ENCODE data around the gene PROP1. TPM values are rescaled to one million over a fixed set of nuclear protein-coding genes. Genes with fewer than 3 reads are reported as not detected.
"Not testable (repeated sequence)": the region's sequence is repeated elsewhere in the genome, so short reads cannot be mapped to it uniquely, and the experiment has no call there.

The PROP1 gene
- total RNA-seq = not detected

DNA sequence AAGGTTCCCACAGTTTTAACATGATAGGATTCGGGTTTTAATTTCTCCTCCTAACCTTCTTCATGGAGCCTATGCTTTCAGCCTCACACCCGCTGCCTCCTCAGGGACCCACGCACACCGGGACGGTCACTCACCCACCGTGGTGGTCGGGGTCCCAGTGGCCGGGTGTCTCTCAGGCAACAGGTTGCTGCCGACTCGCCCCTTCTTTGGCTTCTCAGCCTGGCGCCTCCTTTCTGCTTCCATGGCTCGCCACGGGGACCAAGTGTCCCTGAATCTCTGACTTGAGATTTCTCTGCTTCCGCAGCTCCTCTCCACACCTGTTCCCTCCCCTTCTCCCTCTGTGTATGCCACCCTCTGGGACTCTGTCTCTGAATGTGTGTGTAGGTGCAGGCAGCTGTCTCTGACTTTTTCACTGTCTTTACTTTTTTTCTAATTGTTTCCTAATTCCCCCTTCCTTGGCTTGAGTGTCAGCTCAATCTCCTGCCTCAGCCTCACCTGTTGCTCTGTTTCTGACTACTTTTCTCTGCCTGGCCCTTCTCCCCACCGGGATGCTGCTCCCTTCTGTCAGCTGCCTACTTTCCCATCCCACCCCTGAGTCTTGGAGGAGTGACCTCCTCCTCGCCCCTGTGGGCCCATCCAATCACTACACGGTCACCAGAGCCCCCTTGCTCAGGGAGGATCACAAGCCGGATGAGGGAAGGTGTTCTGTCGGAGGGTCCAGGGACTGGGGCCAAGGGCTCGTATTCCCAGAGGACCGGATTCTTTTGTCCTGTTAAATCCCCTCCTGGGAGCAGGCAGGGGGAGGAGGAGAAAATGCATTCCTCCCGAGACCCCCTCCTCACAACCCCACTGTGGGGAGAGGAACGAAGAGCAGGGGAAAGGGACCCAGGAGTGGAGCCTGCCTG lies at the start of gene PROP1:
PROP1 (minus strand) TSS at position 552 of the 905 bp plus-strand sequence; CDS start at position 243, 309 bp downstream.
- no peak within 1 kb of the TSS for H3K27ac Mint-ChIP-seq
- peaks cover 22% of the 10 kb centered on the region for H3K27me3 Mint-ChIP-seq
- no peak within 1 kb of the TSS for H3K4me3 Mint-ChIP-seq
- no peak for DNase-seq
- no peaks in the 10 kb centered on the region for H3K36me3 Mint-ChIP-seq
- H3K9me3 Mint-ChIP-seq = no peaks in the 10 kb centered on the region
- H3K4me1 Mint-ChIP-seq = no peaks in the 10 kb centered on the region

DNA sequence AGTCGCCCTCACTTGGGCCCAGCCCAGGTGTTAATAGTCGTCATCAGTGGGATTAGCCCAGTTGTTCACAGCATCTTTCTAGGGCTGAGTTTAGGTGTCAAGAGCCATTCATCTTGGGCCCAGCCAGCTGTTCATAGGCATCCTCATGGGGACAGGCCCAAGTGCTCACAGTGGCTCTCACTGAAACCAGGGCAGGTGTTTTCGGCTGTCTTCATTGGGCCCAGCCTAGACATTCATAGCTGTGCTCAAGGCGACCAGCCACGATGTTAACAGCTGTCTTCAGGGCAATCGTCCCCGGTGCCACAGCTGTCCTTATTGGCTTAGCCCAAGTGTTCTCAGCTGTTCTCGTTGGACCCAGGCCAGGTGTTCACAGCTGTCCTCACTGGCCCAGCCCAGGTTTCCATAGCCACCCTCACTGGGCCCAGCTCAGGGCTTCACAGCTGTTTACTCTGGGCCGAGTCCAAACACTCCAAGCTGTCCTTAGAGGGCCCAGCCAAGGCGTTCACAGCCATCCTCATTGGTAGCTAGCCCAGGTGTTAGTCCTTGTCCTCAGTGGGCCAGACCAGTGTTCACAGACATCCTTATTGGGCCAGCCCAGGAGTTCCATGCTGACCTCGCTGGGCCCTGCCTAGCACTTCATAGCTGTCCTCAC lies 23.5 kb upstream of the PROP1 start:
- H3K4me1 Mint-ChIP-seq, H3K27ac Mint-ChIP-seq, DNase-seq, H3K9me3 Mint-ChIP-seq, H3K4me3 Mint-ChIP-seq, H3K36me3 Mint-ChIP-seq, H3K27me3 Mint-ChIP-seq: not testable (repeated sequence)

DNA sequence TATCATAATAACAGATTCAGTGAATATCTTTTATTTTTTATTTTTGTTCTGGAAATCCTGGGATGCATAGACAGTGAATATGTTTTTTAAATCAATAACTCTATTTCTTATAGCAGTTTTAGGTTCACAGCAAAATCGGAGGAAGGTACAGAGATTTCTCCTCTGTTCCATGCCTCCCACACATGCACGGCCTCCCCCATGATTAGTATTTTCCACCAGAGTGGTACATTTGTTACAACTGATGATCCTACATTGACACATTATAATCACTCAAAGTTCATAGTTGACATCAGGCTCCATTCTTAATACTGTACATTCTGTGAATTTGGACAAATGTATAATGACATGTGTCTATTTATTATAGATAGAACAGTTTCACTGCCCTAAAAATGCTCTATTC lies 16.7 kb upstream of the PROP1 start:
- DNase-seq = peak; percentile 16
- H3K36me3 Mint-ChIP-seq, H3K4me3 Mint-ChIP-seq, H3K9me3 Mint-ChIP-seq, H3K27me3 Mint-ChIP-seq, H3K27ac Mint-ChIP-seq, H3K4me1 Mint-ChIP-seq: not testable (repeated sequence)

DNA sequence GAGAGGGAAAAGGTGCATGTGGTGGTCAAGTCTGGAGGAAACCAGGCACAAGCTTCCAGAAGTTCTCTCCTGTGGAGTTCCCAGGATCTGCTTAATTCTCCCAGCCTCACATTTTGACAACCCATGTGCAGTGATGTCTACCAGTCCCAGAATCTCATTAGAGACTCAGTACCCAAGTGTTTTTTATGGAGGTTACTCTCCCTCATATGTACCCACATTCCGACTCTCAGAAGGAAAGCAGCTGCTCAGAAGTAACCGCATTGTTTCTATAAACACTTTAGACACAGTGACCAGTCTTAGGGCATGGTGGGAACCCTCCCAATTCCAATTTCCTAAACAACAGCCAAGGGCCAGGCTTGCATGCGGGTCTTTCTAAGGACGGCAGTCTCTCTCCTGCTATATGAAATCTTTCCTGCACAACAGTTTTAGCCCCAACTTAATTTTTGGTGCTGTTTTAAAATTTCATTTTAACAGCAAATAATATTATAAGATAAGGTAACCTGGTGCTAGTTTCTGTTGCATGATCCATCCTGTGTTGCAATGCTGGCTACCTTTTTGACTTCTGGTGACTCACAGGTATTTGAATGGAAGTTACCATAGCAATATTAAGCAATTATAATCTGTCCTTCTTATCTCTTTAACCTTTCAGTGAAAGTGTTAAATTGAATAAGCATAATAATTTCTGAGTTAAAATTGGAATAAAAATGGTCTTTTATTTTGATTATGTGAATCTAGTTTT lies 15.9 kb upstream of the PROP1 start:
- H3K9me3 Mint-ChIP-seq, H3K27ac Mint-ChIP-seq, H3K4me3 Mint-ChIP-seq, H3K27me3 Mint-ChIP-seq, H3K4me1 Mint-ChIP-seq, H3K36me3 Mint-ChIP-seq, DNase-seq: not testable (repeated sequence)

DNA sequence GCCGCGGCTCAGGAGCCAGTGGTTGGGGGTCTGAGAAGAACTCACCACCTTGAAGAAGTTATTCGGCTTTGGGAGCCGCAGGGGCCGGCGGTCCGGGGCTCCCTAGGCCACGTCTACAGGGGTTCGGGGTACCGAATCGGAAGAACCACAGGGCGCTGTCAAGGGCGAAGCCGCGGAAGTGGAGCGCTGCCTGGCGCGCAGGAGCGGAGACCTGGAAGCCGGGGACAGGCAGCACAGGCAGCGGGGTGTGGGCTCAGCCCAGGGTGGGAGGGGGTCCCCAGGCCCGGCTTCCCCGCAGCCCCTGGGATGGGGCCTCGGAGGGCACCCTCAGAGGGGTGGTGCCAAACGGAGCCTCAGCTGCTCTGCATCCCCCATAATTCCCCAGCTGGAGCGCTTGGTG lies 11.2 kb upstream of the PROP1 start:
- not testable (repeated sequence) for H3K4me1 Mint-ChIP-seq, H3K9me3 Mint-ChIP-seq, H3K36me3 Mint-ChIP-seq, DNase-seq
- Mint-ChIP-seq H3K27ac (peak overlapping the region; percentile 96), H3K27me3 (peaks cover 10% of the 10 kb centered on the region), H3K4me3 (peak overlapping the region; percentile 85)

DNA sequence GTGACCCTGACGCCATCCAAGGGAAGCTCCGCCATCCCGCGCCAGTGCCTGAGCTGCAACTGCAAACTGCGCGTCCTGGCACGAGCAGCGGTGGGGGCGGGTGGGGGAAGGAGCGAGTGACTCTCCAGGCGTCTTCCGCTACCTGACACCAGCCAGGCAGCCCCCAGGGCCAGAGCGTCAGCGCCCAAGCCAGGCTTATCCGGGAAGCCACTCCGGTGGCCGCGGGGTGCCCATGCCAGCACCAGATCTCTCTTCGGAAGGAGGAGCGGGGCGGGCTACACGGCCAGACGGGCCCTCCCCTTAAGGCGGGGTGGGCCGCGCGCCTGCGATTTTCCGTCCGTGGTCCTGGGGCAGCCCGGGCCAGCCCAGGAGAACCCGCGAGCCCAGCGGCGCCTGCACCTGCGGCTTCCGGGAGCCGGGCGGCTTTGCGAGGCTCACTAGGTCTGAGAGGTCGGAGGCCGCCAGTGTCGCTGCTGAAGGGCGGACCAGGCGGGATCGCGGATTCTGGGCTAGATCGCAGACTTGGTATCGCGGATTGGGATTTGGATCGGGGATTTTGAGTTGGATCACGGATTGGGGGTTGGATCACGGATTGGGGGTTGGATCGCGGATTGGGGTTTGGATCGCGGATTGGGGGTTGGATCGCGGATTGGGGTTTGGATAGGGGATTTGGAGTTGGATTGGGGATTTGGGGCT lies 10.6 kb upstream of the PROP1 start:
- H3K4me1 Mint-ChIP-seq = not testable (repeated sequence)

DNA sequence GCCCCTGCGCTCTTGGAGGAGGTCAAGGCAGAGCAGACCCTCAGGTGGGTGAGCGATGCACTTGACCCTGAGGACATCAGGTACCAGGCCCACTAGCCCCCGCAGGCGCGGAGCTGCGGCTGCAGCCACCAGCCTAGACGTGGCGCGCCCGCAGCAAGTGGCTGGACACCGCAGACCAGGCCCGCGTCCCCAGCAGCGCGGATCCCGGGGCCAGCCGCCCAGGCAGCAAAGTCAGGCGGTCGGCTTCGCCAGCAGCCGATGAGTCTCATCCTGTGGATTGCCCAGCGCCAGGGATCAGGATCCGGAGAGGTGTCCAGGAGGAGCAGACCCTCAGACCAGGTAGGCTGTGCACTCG lies 10.1 kb upstream of the PROP1 start:
- peak overlapping the region; percentile 74 for H3K27ac Mint-ChIP-seq

More for the DNA sequence above, 10.6 kb upstream of the PROP1 start:
- not testable (repeated sequence) for H3K9me3 Mint-ChIP-seq, H3K36me3 Mint-ChIP-seq
- Mint-ChIP-seq H3K27ac (peak overlapping the region; percentile 96), H3K4me3 (peak overlapping the region; percentile 85), H3K27me3 (peaks cover 14% of the 10 kb centered on the region)
- peak; percentile 74 for DNase-seq

DNA sequence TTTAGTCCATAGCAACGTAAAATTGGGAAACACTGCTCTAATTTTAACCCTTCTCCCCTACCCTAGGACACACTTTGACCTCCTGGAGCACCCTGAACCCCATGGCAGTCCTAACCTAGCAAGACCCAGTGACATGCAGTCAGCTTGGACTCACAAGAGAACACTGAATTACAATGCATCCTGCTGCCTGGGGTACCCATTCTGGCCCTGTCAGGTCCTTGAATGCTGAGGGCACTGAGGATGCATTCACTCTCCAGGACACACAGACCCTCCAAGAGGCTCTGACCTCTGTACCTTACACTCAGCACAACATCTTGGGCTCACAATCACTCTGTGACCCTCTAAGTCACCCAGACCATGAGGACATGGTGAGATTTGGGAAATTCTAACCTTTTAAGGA lies 1.8 kb upstream of the PROP1 start:
- Mint-ChIP-seq H3K4me3 (no peak overlapping the region), H3K27me3 (peaks cover 28% of the 10 kb centered on the region), H3K4me1 (no peaks in the 10 kb centered on the region), H3K27ac (no peak overlapping the region), H3K36me3 (no peaks in the 10 kb centered on the region), H3K9me3 (no peaks in the 10 kb centered on the region)
- DNase-seq = no peak

More for the DNA sequence above, 10.1 kb upstream of the PROP1 start:
- H3K36me3 Mint-ChIP-seq, H3K4me1 Mint-ChIP-seq, DNase-seq, H3K9me3 Mint-ChIP-seq: not testable (repeated sequence)
- Mint-ChIP-seq H3K4me3 (peak overlapping the region; percentile 74), H3K27me3 (peaks cover 14% of the 10 kb centered on the region)

DNA sequence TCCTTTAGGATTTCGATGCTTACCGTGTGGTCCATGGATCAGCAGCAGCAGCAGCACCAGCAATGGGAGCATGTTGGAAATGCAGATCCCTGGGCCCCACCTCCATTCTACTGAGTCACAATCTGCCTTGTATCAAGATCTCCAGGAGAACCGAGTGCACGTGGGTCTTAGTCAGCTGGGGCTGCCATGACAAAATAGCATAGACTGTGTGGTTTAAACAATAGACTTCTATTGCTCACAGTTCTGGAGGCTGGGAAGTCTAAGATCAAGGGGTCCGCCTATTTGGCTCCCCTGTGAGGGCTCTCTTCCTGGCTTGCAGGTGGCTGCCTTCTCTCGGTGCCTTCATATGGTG lies 1.3 kb upstream of the PROP1 start:
- H3K4me3 Mint-ChIP-seq = no peak overlapping the region
- H3K4me1 Mint-ChIP-seq = no peaks in the 10 kb centered on the region
- H3K27ac Mint-ChIP-seq = no peak overlapping the region
- no peak for DNase-seq
- H3K9me3 Mint-ChIP-seq = no peaks in the 10 kb centered on the region
- peaks cover 26% of the 10 kb centered on the region for H3K27me3 Mint-ChIP-seq
- no peaks in the 10 kb centered on the region for H3K36me3 Mint-ChIP-seq

DNA sequence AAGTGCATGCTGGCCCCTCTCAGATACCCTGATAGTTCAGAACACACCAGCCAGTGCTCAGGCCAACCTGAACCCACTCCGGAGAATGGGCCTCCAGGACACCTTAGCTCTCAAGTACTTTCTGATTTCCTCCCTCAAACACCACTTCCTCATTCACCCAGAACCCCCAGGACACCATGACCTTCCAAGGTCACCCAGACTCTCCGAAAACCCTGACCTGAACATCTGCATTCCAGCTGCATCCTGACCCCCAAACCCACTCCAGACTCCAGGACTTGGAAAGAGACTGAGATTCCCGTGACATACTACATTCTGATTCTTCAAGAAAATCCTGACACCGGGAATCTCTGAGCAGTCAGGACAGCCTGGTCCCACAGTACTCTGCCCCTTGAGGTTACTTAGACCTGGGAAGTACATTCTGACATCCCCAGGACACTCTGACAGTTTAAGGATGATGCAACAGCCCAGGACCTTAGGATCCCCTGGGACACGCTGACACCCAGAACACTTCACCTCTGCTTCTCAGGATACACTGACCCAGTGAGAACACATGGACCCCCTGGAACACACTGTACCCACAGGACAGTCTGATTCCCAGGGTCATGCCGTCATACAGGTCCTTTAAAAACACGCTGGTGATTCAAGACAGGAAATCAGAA lies 747 bp upstream of the PROP1 start:
- DNase-seq = no peak
- H3K4me1 Mint-ChIP-seq = no peaks in the 10 kb centered on the region
- H3K27me3 Mint-ChIP-seq = peaks cover 22% of the 10 kb centered on the region
- no peak overlapping the region for H3K27ac Mint-ChIP-seq
- H3K36me3 Mint-ChIP-seq = no peaks in the 10 kb centered on the region
- no peaks in the 10 kb centered on the region for H3K9me3 Mint-ChIP-seq
- H3K4me3 Mint-ChIP-seq = no peak overlapping the region

DNA sequence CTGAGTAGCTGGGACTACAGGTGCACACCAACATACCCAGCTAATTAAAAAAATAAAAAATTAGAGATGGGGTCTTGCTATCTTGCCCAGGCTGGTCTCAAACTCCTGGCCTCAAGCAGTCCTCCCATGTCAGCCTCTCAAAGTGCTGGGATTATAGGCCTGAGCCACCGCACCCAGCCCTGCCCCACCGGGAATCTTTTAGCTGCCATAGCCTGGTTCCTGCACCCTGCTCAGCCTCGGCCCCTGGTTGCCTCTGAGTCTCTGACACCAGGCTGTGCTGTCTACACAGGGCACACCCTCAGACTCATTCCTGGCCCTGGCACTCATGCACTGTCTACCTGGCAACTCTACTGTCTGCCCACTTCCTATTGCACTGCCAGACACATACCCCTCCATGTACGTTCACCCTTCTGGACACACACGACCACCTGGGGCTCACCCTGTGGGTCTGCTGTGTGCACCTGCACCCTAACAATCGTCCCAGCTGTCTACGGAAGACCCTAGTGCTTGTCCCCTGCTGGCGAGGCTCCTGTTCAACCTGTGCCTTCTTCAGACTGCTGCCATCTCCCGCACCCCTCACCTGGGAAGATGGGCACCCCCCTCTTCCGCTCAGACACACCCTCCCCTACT lies 1.4 kb downstream of the PROP1 start:
- DNase-seq = no peak
- H3K36me3 Mint-ChIP-seq = no peaks in the 10 kb centered on the region
- no peaks in the 10 kb centered on the region for H3K4me1 Mint-ChIP-seq
- no peak overlapping the region for H3K27ac Mint-ChIP-seq
- H3K27me3 Mint-ChIP-seq = peaks cover 18% of the 10 kb centered on the region
- H3K4me3 Mint-ChIP-seq = no peak overlapping the region
- no peaks in the 10 kb centered on the region for H3K9me3 Mint-ChIP-seq

DNA sequence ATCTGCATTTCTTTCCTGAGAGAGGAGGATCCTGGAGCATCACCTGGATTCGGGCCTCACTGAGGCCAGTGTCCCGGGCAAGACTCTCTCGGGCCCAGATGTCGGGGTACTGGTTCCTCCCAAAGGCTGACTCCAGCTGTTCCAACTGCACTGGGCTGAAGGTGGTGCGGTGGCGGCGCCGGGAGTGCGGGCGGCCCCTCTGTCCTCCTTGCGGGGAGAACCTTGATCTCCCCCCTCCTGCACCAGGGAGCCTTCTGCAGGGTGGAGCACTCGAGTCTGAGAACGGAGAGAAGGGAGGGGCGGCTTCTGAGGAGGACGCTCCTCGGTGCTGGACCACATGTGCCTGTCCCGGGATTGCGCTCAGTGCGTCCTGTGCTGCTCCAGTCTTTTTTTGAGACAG lies 2.0 kb downstream of the PROP1 start:
- Mint-ChIP-seq H3K4me3 (no peak overlapping the region), H3K4me1 (no peaks in the 10 kb centered on the region), H3K27ac (no peak overlapping the region), H3K27me3 (peaks cover 18% of the 10 kb centered on the region), H3K36me3 (no peaks in the 10 kb centered on the region), H3K9me3 (no peaks in the 10 kb centered on the region)
- no peak for DNase-seq

DNA sequence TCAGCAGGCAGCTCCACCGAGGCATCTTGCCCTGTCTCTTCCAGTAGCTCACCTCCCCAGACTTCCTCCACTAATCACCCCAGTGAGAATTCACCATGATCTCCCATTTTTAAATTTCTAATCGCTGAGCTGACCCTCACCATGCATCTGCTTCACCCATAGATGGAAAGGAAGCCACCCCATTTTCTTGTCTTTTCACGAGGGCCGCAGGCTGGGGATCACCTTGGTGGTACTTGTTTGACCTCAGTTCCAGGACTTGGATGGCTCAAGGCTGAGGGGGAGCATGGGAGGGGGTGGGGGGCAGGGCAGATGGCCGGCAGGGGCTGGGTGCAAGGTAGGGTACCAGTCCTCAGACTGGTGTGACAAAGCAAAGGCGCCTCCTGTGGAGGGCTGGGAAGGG lies 3.6 kb downstream of the PROP1 start:
- H3K27me3 Mint-ChIP-seq = peaks cover 22% of the 10 kb centered on the region
- no peak overlapping the region for H3K27ac Mint-ChIP-seq
- H3K9me3 Mint-ChIP-seq = no peaks in the 10 kb centered on the region
- H3K36me3 Mint-ChIP-seq = no peaks in the 10 kb centered on the region
- no peak for DNase-seq
- H3K4me1 Mint-ChIP-seq = no peaks in the 10 kb centered on the region
- H3K4me3 Mint-ChIP-seq = no peak overlapping the region

DNA sequence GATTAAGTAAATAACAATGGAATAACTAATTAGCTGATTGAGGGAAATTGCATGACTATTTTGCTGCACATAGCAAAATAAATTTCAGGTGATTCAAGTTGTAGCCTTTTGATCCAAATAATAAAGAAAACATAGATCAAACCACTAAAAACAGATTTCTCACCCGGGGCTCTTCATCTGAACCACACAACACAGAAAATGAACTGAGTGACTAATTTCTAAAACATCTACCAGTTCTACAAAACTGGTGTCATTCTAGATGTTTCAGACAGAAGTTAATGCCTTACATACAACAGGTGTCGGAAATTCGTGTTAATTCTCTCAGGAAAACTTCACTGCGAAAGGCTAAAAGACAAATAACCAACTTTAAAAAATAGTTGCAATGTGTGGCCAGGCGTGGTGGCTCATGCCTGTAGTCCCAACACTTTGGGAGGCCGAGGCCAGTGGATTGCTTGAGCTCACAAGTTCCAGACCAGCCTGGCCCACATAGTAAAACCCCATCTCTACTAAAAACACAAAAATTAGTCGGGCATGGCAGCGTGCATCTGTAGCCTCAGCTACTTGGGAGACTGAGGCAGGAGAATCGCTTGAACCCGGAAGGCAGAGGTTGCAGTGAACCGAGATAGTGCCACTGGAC lies 6.9 kb downstream of the PROP1 start:
- H3K4me1 Mint-ChIP-seq = peaks cover 6% of the 10 kb centered on the region
- no peak overlapping the region for H3K4me3 Mint-ChIP-seq
- H3K9me3 Mint-ChIP-seq = no peaks in the 10 kb centered on the region
- no peak overlapping the region for H3K27ac Mint-ChIP-seq
- peaks cover 37% of the 10 kb centered on the region for H3K27me3 Mint-ChIP-seq
- H3K36me3 Mint-ChIP-seq = no peaks in the 10 kb centered on the region
- no peak for DNase-seq

Measured in activated naive CD8-positive, alpha-beta T cell treated with anti-CD3 and anti-CD28 coated beads for 36 hours (primary cell).